ENCODE results near the gene YTHDF1. TPM values are rescaled to one million over a fixed set of nuclear protein-coding genes. Genes with fewer than 3 reads are reported as not detected.
A peak's percentile ranks its signal among the peaks of the same experiment; 100 is the strongest.

The YTHDF1 gene
- total and polyA plus RNA-seq, 8 donors, result 17.8 to 41.1 (median 22.4) TPM

DNA sequence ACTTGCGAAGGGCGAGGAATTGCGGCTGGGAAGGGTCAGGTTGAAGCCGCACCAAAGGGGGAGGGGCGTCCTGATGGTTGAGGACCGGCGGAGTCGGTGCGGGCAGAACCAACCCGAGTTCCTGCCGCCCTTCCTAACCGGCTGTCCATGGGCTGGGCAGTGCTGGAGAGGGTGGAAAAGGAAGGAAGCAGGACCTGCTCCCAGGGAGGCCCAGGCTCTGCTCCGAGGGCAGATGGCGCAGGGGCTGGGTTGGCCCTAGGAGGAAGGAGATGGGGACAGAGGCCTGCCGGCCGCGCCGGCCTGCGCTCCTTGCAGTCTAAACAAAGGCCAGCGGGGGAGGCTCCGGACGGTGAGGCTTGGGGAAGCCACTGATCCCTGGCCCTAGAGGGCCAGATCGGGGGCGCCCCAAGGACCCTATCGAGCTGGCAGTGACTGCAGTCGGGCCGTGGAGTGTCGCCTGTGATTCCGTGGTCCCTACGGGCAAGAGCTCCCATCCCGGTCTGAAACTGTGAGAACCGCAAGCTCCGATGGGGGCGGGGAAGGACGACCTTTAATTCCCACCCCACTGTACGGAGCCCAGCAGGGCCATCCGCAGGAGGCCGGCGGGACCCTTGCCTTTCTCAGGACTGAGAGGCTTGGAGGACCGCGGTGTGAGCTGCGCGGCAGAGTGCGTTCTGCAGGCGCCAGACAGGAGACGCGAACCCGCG lies 39.4 kb downstream of the YTHDF1 start:
- peaks cover 24 to 51% (median 35%) of the 10 kb centered on the region in 4 donors for H3K4me1 ChIP-seq
- WGBS, 5 donors, result 6 to 8% (median 7%) methylated on average over 25 to 49 of the region's 49 CpGs

DNA sequence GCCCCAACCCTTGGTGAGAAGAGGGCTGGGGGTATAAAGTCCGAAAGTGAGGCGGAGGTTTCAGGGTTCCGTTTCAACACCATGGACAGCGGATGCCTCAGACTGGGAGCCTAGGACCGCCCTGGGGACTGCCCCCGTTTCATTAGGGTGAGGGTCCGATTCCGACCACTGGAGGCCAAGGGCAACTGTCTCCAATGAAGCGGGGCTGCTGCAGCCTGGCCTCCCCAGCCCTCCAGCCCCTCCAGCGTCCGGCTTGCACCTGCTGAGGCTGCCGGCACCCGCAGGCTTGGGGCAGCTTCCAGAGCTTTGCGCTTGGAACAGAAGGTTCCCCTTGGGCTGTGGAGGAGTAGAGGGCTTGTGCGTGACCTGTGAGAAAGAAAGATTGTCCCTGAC lies 39.9 kb downstream of the YTHDF1 start:
- Histone ChIP-seq H3K9me3 (no peaks in the 10 kb centered on the region), H3K4me3 (no peak overlapping the region), H3K27me3 (peaks cover 70 to 100% (median 86%) of the 10 kb centered on the region in 3 donors), H3K27ac (no peak overlapping the region), H3K4me1 (peaks cover 24 to 51% (median 35%) of the 10 kb centered on the region in 4 donors), H3K36me3 (no peaks in the 10 kb centered on the region)
- peak in 1 of 2 donors; percentile 38 for DNase-seq
- intact Hi-C loops (cut with DNase I; ENCODE audit: low total_unique reads), result loop anchor here (5.0 kb wide), 1 partner anchor 114 kb away; no protein-coding TSS in a partner anchor
- TF ChIP-seq, protein P1, sequence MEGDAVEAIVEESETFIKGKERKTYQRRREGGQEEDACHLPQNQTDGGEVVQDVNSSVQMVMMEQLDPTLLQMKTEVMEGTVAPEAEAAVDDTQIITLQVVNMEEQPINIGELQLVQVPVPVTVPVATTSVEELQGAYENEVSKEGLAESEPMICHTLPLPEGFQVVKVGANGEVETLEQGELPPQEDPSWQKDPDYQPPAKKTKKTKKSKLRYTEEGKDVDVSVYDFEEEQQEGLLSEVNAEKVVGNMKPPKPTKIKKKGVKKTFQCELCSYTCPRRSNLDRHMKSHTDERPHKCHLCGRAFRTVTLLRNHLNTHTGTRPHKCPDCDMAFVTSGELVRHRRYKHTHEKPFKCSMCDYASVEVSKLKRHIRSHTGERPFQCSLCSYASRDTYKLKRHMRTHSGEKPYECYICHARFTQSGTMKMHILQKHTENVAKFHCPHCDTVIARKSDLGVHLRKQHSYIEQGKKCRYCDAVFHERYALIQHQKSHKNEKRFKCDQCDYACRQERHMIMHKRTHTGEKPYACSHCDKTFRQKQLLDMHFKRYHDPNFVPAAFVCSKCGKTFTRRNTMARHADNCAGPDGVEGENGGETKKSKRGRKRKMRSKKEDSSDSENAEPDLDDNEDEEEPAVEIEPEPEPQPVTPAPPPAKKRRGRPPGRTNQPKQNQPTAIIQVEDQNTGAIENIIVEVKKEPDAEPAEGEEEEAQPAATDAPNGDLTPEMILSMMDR (IDR thresholded peaks at IDR 0.05), result no peak
- TF ChIP-seq EP300 (IDR thresholded peaks at IDR 0.05) (no peak), POLR2A (IDR thresholded peaks at IDR 0.05) (no peak), POLR2AphosphoS5 (IDR thresholded peaks at IDR 0.05) (no peak)
- 0 to 5% (median 3%) methylated on average over 9 to 15 of the region's 15 CpGs for WGBS, 5 donors

More for the DNA sequence above, 39.4 kb downstream of the YTHDF1 start:
- no peak for TF ChIP-seq EP300 (IDR thresholded peaks at IDR 0.05)
- TF ChIP-seq, protein P1 (IDR thresholded peaks at IDR 0.05), result no peak
- Histone ChIP-seq H3K27ac (no peak overlapping the region), H3K4me3 (no peak overlapping the region), H3K27me3 (peaks cover 70 to 100% (median 91%) of the 10 kb centered on the region in 3 donors), H3K36me3 (no peaks in the 10 kb centered on the region), H3K9me3 (no peaks in the 10 kb centered on the region)
- intact Hi-C loops (cut with DNase I; ENCODE audit: low total_unique reads), result loop anchor here (5.0 kb wide), 1 partner anchor 114 kb away; no protein-coding TSS in a partner anchor
- DNase-seq, result no peak

DNA sequence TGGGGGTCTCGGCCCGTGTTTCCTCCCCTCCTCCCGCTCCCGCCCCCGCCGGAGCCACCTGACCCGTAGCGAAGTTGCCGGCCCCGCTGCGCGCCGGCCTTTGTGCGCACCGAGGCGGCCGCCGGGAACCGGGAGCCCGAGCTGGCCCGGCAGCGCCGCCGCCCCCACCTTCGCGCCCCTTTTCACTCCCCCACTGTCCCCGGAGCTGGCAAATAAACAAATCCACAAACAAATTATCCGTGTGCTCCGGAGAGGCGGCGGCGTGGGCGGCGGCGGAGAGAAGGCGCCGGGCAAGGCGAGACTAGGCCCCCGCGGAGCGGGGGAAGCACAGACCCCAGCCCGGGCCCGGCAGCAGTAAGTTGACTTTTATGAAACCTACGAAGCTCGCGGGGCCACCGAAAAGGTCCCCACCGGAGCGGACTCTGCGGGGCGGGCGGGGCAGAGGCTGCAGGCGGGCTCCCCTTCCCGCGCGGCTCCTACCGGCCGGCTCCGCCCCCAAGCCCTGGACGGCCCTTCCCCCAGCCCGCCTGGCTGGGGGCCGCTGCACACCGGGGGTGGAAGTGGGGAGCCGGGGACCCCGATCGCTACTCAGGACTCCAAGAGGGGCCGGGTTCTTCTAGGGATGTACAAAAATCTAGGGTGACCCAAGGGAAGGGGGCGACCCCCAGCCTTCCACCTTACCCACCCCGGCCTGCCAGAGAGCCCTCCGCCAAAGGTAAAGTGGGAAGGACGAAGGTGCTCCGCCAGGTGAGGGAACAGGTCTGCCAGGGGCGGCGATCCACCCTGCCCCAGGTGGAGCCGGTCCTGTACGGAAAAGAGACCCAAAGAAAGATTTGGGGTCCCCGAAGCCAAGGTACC lies 40.7 kb downstream of the YTHDF1 start:
- H3K27me3 ChIP-seq, result peaks cover 70 to 97% (median 78%) of the 10 kb centered on the region in 3 donors
- H3K9me3 ChIP-seq, result no peaks in the 10 kb centered on the region
- no peak for TF ChIP-seq POLR2AphosphoS5 (IDR thresholded peaks at IDR 0.05)
- TF ChIP-seq, protein P1 (IDR thresholded peaks at IDR 0.05), result no peak
- no peak for TF ChIP-seq POLR2A (IDR thresholded peaks at IDR 0.05)
- no peak for TF ChIP-seq EP300 (IDR thresholded peaks at IDR 0.05)
- H3K4me3 ChIP-seq, result peak overlapping the region in 1 of 4 donors; percentile 11
- no peak overlapping the region for H3K27ac ChIP-seq
- intact Hi-C loops (cut with DNase I; ENCODE audit: low total_unique reads), result loop anchor here (5.0 kb wide), 1 partner anchor 113 kb away; no protein-coding TSS in a partner anchor
- H3K4me1 ChIP-seq, result peaks cover 24 to 51% (median 35%) of the 10 kb centered on the region in 4 donors
- H3K36me3 ChIP-seq, result no peaks in the 10 kb centered on the region
- 2 to 5% (median 3%) methylated on average over 38 to 77 of the region's 77 CpGs for WGBS, 5 donors
- DNase-seq, result no peak

DNA sequence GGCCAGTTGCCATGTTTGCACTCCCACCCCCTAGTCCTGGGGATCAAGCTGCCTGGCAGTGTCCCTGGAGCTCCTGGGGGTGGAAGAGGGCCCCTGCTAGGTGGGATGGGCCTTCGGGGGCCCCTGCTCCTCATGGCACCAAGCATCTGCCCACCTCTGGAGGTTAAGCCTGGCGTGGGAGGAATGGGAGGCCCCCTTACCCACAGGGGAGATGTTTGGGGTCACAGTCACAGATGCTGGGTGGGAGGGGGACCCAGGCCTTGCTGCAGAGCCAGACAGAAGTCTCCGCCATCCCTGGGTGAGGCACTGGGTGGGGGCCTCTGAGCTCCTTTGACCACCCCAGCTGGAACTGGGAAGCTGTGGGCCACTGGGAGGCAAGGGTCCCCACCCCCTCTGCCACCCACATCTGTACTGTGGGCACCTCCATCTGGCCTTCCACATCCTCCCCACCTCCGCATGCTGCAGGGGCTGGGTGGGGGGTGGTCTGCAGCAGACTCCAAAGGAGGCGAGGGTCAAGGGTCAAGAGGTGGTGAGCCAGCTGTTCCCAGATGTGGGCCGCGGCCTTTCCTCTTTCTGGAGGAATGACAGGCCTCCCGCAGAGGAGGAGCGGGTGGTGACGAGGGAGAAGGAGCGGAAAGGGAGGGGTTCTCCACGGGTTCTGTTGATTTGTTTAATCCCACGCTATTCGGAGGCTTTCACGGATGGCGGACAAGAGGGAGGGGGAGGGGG lies 41.5 kb downstream of the YTHDF1 start:
- TF ChIP-seq EP300 (IDR thresholded peaks at IDR 0.05), result no peak
- TF ChIP-seq, protein P1 (IDR thresholded peaks at IDR 0.05), result no peak
- TF ChIP-seq POLR2A (IDR thresholded peaks at IDR 0.05), result no peak
- no peak for TF ChIP-seq POLR2AphosphoS5 (IDR thresholded peaks at IDR 0.05)
- DNase-seq, result no peak
- H3K4me3 ChIP-seq, result peak overlapping the region in 1 of 4 donors; percentile 11
- H3K36me3 ChIP-seq, result no peaks in the 10 kb centered on the region
- H3K27me3 ChIP-seq, result peaks cover 64 to 97% (median 77%) of the 10 kb centered on the region in 3 donors
- H3K4me1 ChIP-seq, result peaks cover 22 to 48% (median 33%) of the 10 kb centered on the region in 4 donors
- 7 to 12% (median 11%) methylated on average over 14 to 16 of the region's 16 CpGs for WGBS, 5 donors
- H3K27ac ChIP-seq, result no peak overlapping the region
- H3K9me3 ChIP-seq, result no peaks in the 10 kb centered on the region
- intact Hi-C loops (cut with DNase I; ENCODE audit: low total_unique reads), result loop anchor here (5.0 kb wide), 1 partner anchor 112 kb away; no protein-coding TSS in a partner anchor
